VCaP (cell line): ENCODE measurements around the gene NOXA1.
"Not testable (repeated sequence)": the region's sequence is repeated elsewhere in the genome, so short reads cannot be mapped to it uniquely, and the experiment has no call there.

Experiments
- H3K27ac ChIP-seq: fragments of 450-650 bp; 2 replicates; pipeline ENCODE4 v1.5.1; 2017
- CTCF ChIP-seq: fragments of 450-650 bp; conservative IDR thresholded peaks from 2 replicates; pipeline ENCODE4 v1.5.1; 2017; ENCODE audit warnings: mild to moderate bottlenecking, moderate library complexity

The NOXA1 gene

DNA sequence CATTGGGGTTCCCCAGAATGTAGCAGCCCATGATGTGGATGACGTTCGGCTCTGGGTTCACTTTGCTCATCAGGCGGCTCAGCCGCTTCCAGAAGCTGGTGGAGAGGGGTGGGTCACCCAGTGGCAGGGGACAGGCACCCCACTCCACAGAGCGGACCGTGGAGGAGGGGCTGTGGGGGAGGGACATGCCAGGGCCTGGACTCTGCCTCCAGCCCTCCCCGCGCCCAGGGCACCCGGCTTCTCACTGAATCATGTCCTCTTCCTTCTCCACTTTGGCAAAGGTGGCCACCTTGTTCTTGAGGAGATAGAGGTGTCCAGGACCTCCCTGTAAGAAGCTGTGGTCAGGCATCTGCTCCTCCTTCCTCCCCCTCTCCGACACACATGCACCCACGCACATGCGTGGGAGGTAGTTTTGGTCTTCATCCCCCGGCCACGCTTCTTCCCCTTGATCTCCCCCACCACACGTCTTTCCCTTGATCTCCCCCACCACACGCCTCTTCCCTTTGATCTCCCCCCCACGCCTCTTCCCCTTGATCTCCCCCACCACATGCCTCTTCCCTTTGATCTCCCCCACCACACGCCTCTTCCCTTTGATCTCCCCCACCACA is 26.8 kb downstream of the NOXA1 start:
- TF ChIP-seq CTCF, result no peak
- no peak overlapping the region for H3K27ac ChIP-seq

- H3K27ac ChIP-seq, result not testable (repeated sequence)
Measured at GRCh38 chr9:137450539-137451222, 27.5 kb downstream of the NOXA1 start.

GRCh38 chr9:137451264-137452005 is 28.2 kb downstream of the NOXA1 start:
- not testable (repeated sequence) for H3K27ac ChIP-seq

DNA sequence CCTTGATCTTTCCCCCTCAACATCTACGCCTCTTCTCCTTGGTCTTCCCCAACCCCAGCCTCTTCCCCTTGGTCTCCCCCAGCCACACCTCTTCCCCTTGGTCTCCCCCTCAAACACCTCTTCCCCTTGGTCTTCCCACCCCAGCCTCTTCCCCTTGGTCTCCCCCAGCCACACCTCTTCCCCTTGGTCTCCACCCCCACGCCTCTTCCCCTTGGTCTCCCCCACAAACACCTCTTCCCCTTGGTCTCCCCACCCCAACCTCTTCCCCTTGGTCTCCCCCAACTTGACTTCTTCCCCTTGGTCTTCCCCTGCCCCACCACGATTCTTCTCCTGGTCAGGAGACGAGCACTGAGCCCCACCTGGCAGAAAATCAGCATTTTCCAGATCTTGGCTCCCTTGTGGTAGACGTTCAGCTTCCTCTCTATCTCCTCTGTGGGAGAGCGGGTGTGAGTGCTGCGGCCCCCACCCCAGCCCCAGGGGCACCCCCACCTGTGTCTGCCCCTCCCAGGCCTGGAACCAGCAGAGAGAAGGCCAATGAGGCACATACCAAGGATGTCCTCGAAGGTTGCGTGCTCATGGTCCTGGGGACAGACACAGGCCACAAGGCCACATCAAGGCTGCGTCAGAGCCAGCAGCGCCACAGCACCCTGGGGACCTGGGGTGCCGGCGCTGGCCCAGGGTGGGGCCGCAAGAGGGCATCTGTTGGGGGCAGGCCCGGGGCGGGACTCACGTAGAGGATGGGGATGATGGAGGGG is 29.0 kb downstream of the NOXA1 start:
- no peak for TF ChIP-seq CTCF
- no peak overlapping the region for H3K27ac ChIP-seq

DNA sequence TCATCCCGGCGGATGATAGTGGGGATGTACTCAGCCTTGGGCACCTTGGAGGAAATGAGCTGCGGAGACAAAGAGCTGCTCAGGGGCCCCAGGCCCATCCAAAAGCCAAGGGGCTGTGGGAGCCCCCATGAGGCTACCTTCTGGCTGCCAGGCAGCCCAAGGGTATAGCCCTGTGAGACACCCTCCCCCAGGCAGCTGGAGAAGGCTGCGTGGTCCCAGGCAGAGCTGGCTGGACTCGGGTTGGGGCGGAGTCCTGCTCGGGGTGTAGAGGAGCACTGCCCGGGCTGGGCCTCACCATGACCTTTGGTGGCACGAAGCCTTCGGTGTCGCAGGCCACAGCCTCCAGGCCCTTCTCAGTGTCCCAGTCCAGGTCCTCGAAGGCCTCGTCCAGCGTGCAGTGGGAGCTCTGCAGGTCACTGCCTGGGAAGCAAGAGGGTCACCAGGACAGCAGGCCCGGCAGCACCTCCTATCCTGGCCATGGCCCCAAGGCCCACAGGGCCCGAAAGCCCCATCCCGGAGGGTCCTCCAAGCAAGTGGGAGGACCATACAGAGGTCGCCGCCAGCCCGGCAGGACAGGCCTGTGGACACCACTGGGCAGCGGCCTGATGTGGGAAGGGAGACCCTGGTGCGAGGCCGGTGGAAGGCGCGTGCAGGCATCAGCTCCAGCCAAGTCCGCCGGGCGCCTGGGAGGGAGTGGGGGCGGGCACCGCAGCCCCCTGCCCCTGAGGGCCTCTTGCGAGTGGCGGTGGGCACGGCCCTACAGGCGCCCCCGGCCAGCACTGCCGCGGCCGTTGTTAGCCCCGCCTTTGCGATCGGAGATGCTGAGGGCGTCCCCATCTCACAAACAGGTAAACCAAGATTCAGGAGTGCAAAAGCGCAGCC is 29.8 kb downstream of the NOXA1 start:
- H3K27ac ChIP-seq, result no peak overlapping the region
- TF ChIP-seq CTCF, result no peak

GRCh38 chr9:137453643-137454081 is 30.5 kb downstream of the NOXA1 start:
- no peak overlapping the region for H3K27ac ChIP-seq
- no peak for TF ChIP-seq CTCF

DNA sequence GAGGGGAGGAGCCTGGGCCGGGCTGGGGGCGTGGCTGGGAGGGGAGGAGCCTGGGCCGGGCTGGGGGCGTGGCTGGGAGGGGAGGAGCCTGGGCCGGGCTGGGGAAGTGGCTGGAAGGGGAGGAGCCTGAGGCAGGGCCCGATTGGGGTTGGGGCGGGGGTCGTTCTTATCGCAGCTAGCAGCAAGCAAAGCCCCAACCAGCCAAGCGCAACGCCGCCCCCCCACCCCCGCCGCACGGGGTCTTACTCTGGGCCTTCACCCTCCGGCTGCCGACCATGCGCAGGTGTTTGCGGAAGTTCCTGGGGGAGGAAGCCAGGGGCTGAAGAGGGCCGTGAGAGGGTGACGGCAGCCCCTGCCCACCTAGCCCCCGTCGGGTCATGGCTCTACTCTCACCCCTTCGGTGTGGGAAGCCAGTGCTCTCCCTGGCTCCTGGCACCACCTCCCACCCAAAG is 31.0 kb downstream of the NOXA1 start:
- TF ChIP-seq CTCF, result no peak
- H3K27ac ChIP-seq, result no peak overlapping the region
